Neural cell (in vitro differentiated cells): ENCODE measurements around the gene BEND7.

Experiments used
- EP300 ChIP-seq: fragments of 450-650 bp; conservative IDR thresholded peaks from 2 replicates; pipeline ENCODE4 v1.6.1; 2014; ENCODE audit warnings: antibody characterized with exemption, mild to moderate bottlenecking, moderate library complexity; ENCODE audit not compliant: poor library complexity, severe bottlenecking
- EZH2 ChIP-seq: fragments of 200-600, 300-800 bp; shearing (Covaris generic), sonication (generic); IDR thresholded peaks from 2 replicates; pipeline ENCODE4 v1.6.1; 2014; ENCODE audit warnings: antibody characterized with exemption, low read length, borderline replicate concordance, mild to moderate bottlenecking; ENCODE audit not compliant: insufficient read depth, poor library complexity, severe bottlenecking
- MXI1 ChIP-seq: fragments of 450-650 bp; conservative IDR thresholded peaks from 2 replicates; pipeline ENCODE4 v1.6.1; 2014; ENCODE audit warnings: antibody characterized with exemption, mild to moderate bottlenecking; ENCODE audit not compliant: poor library complexity, severe bottlenecking
- POLR2AphosphoS5 ChIP-seq: IDR thresholded peaks from 2 replicates; pipeline ENCODE4 v1.6.1; 2012
- RAD21 ChIP-seq: fragments of 450-650 bp; conservative IDR thresholded peaks from 2 replicates; pipeline ENCODE4 v1.6.1; 2014; ENCODE audit warnings: antibody characterized with exemption, mild to moderate bottlenecking, moderate library complexity
- SMC3 ChIP-seq: fragments of 450-650 bp; conservative IDR thresholded peaks from 2 replicates; pipeline ENCODE4 v1.6.1; 2014; ENCODE audit warnings: antibody characterized with exemption, mild to moderate bottlenecking, moderate library complexity; ENCODE audit not compliant: poor library complexity
- TAF1 ChIP-seq: IDR thresholded peaks from 2 replicates; pipeline ENCODE4 v1.6.1; 2012; ENCODE audit warnings: low read depth
- TF ChIP-seq, protein P1 (sequence below): IDR thresholded peaks from 2 replicates; pipeline ENCODE4 v1.6.1; 2012; ENCODE audit warnings: borderline replicate concordance
- TF ChIP-seq, protein P2 (sequence below): fragments of 450-650 bp; IDR thresholded peaks from 2 replicates; pipeline ENCODE4 v1.5.1; 2014; ENCODE audit warnings: antibody characterized with exemption, mild to moderate bottlenecking, moderate library complexity; ENCODE audit not compliant: poor library complexity, severe bottlenecking

DNA sequence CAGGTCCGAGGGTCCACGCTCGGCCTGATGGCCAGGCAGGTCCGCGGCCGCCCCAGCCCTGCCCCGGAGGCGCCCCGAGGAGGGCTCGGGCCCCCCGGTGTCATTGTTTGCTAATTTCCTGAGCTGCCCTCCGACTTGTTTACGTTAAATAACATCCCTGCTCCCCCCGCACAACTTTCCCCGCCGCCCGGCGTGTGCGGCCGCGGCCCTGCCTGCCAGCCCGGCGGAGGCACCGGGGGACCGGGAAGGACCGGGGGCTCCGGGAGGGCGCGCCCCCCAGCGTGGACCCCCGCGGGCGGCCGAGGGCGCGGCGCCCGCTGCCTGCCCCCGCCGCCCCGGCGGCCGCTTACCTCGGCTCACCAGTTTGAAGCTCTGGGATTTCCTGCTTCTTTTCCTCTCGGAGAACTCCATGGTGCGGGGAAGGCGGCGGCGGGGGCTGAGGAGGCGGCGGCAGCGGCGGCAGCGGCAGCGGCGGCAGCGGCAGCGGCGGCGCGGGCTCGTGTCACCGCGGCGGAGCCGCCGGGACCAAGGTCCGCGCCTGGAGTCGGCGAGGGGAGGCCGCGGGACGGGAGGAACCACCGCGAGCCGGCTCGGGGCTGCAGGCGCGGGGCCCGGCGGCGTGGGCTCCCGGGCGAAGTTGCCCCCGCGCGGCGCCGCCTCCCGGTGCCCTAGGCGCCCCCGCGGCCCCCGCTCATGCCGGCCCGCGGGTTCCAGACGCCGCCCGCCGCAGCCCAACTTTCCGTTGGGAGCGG lies 515 bp downstream of the BEND7 start:
- TF ChIP-seq EP300 (no peak), POLR2AphosphoS5 (no peak), SMC3 (no peak), EZH2 (no peak), MXI1 (no peak), TAF1 (no peak), RAD21 (no peak)
- TF ChIP-seq, protein P1, sequence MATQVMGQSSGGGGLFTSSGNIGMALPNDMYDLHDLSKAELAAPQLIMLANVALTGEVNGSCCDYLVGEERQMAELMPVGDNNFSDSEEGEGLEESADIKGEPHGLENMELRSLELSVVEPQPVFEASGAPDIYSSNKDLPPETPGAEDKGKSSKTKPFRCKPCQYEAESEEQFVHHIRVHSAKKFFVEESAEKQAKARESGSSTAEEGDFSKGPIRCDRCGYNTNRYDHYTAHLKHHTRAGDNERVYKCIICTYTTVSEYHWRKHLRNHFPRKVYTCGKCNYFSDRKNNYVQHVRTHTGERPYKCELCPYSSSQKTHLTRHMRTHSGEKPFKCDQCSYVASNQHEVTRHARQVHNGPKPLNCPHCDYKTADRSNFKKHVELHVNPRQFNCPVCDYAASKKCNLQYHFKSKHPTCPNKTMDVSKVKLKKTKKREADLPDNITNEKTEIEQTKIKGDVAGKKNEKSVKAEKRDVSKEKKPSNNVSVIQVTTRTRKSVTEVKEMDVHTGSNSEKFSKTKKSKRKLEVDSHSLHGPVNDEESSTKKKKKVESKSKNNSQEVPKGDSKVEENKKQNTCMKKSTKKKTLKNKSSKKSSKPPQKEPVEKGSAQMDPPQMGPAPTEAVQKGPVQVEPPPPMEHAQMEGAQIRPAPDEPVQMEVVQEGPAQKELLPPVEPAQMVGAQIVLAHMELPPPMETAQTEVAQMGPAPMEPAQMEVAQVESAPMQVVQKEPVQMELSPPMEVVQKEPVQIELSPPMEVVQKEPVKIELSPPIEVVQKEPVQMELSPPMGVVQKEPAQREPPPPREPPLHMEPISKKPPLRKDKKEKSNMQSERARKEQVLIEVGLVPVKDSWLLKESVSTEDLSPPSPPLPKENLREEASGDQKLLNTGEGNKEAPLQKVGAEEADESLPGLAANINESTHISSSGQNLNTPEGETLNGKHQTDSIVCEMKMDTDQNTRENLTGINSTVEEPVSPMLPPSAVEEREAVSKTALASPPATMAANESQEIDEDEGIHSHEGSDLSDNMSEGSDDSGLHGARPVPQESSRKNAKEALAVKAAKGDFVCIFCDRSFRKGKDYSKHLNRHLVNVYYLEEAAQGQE = no peak
- TF ChIP-seq, protein P2, sequence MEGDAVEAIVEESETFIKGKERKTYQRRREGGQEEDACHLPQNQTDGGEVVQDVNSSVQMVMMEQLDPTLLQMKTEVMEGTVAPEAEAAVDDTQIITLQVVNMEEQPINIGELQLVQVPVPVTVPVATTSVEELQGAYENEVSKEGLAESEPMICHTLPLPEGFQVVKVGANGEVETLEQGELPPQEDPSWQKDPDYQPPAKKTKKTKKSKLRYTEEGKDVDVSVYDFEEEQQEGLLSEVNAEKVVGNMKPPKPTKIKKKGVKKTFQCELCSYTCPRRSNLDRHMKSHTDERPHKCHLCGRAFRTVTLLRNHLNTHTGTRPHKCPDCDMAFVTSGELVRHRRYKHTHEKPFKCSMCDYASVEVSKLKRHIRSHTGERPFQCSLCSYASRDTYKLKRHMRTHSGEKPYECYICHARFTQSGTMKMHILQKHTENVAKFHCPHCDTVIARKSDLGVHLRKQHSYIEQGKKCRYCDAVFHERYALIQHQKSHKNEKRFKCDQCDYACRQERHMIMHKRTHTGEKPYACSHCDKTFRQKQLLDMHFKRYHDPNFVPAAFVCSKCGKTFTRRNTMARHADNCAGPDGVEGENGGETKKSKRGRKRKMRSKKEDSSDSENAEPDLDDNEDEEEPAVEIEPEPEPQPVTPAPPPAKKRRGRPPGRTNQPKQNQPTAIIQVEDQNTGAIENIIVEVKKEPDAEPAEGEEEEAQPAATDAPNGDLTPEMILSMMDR = no peak
